Midbrain (tissue), 1 donor: ENCODE results near the gene ENOX1.

Source experiments
- DNase-seq: peaks from one replicate; lab custom pipeline; 2025; lab: John Stamatoyannopoulos, UW

Gene ENOX1

GRCh38 chr13:43246382-43246781 is 540.4 kb downstream of the ENOX1 start:
- no peak for DNase-seq

GRCh38 chr13:43245374-43245964 is 541.3 kb downstream of the ENOX1 start:
- no peak for DNase-seq

GRCh38 chr13:43244481-43244880 is 542.3 kb downstream of the ENOX1 start:
- no peak for DNase-seq

GRCh38 chr13:43243711-43244110 is 543.1 kb downstream of the ENOX1 start:
- no peak for DNase-seq

- DNase-seq = no peak
Observed at GRCh38 chr13:43242040-43242439, 544.7 kb downstream of the ENOX1 start.

- DNase-seq = no peak
Observed at GRCh38 chr13:43240278-43240677, 546.5 kb downstream of the ENOX1 start.

- DNase-seq = no peak
Observed at GRCh38 chr13:43239275-43239840, 547.4 kb downstream of the ENOX1 start.

- DNase-seq = no peak
Observed at GRCh38 chr13:43238341-43239083, 548.3 kb downstream of the ENOX1 start.

- no peak for DNase-seq
Observed at GRCh38 chr13:43237616-43238015, 549.2 kb downstream of the ENOX1 start.

GRCh38 chr13:43235028-43235427 is 551.7 kb downstream of the ENOX1 start:
- DNase-seq = no peak

GRCh38 chr13:43232873-43233265 is 553.9 kb downstream of the ENOX1 start:
- no peak for DNase-seq

GRCh38 chr13:43232144-43232872 is 554.5 kb downstream of the ENOX1 start:
- DNase-seq = no peak

GRCh38 chr13:43230989-43231388 is 555.8 kb downstream of the ENOX1 start:
- DNase-seq = no peak

- no peak for DNase-seq
Observed at GRCh38 chr13:43229506-43229905, 557.3 kb downstream of the ENOX1 start.

- DNase-seq = no peak
Observed at GRCh38 chr13:43227721-43228120, 559.1 kb downstream of the ENOX1 start.

GRCh38 chr13:43223216-43223615 is 563.6 kb downstream of the ENOX1 start:
- DNase-seq = no peak

- no peak for DNase-seq
Observed at GRCh38 chr13:43222086-43222485, 564.7 kb downstream of the ENOX1 start.

GRCh38 chr13:43221611-43222010 is 565.2 kb downstream of the ENOX1 start:
- DNase-seq = no peak

- no peak for DNase-seq
Observed at GRCh38 chr13:43220873-43221595, 565.7 kb downstream of the ENOX1 start.

- no peak for DNase-seq
Observed at GRCh38 chr13:43214124-43214523, 572.6 kb downstream of the ENOX1 start.

GRCh38 chr13:43206838-43207237 is 579.9 kb downstream of the ENOX1 start:
- no peak for DNase-seq

- no peak for DNase-seq
Observed at GRCh38 chr13:43205416-43205815, 581.4 kb downstream of the ENOX1 start.
